SK-N-SH treated with all-trans-retinoic acid at 6 μM for 48 hours (cell line): ENCODE results near the gene RIMS4.

ENCODE experiments used
- ATAC-seq: fragments of 200-7000 bp; cut with Tn5 transposase; 3 replicates; pipeline ENCODE4 v1.9.1; 2020; ENCODE audit warnings: mild to moderate bottlenecking, moderate library complexity
- ARNTL ChIP-seq: fragments of 450-650 bp; formaldehyde crosslinking; IDR thresholded peaks from 2 replicates; pipeline ENCODE4 v1.5.0; 2020; ENCODE audit warnings: low read depth, mild to moderate bottlenecking, moderate library complexity, borderline replicate concordance
- BACH2 ChIP-seq: fragments of 250-450 bp; sonication (Bioruptor Pico); IDR thresholded peaks from 2 replicates; pipeline ENCODE4 v1.9.0; 2021; ENCODE audit warnings: mild to moderate bottlenecking, borderline replicate concordance
- CREB5 ChIP-seq: fragments of 250-450 bp; sonication (Bioruptor Pico); IDR thresholded peaks from 2 replicates; pipeline ENCODE4 v1.5.1; 2020; ENCODE audit warnings: low read depth, mild to moderate bottlenecking, moderate library complexity
- CSDC2 ChIP-seq: fragments of 250-450 bp; sonication (Bioruptor Pico); IDR thresholded peaks from 2 replicates; pipeline ENCODE4 v1.5.0; 2020; ENCODE audit warnings: mild to moderate bottlenecking, moderate library complexity
- ESRRG ChIP-seq: fragments of 250-450 bp; sonication (Bioruptor Pico); IDR thresholded peaks from 2 replicates; pipeline ENCODE4 v1.6.1; 2021; ENCODE audit warnings: mild to moderate bottlenecking
- GLIS3 ChIP-seq: fragments of 250-450 bp; sonication (Bioruptor Pico); IDR thresholded peaks from 2 replicates; pipeline ENCODE4 v1.5.0; 2020; ENCODE audit warnings: mild to moderate bottlenecking, moderate library complexity
- ISL1 ChIP-seq: fragments of 250-450 bp; sonication (Bioruptor Pico); IDR thresholded peaks from 2 replicates; pipeline ENCODE4 v2.1.2; 2022; ENCODE audit warnings: mild to moderate bottlenecking, moderate library complexity
- OSR1 ChIP-seq: fragments of 250-450 bp; sonication (Bioruptor Pico); IDR thresholded peaks from 2 replicates; pipeline ENCODE4 v1.8.0; 2022; ENCODE audit warnings: moderate library complexity, mild to moderate bottlenecking, inconsistent platforms
- PATZ1 ChIP-seq: fragments of 250-450 bp; sonication (Bioruptor Pico); IDR thresholded peaks from 2 replicates; pipeline ENCODE4 v1.8.0; 2020; ENCODE audit warnings: mild to moderate bottlenecking, moderate library complexity, borderline replicate concordance
- POU6F1 ChIP-seq: fragments of 250-450 bp; sonication (Bioruptor Pico); IDR thresholded peaks from 2 replicates; pipeline ENCODE4 v1.8.0; 2021; ENCODE audit warnings: low read depth, mild to moderate bottlenecking, moderate library complexity, borderline replicate concordance
- RARB ChIP-seq: fragments of 250-450 bp; sonication (Bioruptor Pico); IDR thresholded peaks from 2 replicates; pipeline ENCODE4 v1.8.0; 2021; ENCODE audit warnings: mild to moderate bottlenecking, moderate library complexity
- SNAI2 ChIP-seq: fragments of 250-450 bp; sonication (Bioruptor Pico); IDR thresholded peaks from 2 replicates; pipeline ENCODE4 v1.5.0; 2020; ENCODE audit warnings: mild to moderate bottlenecking, moderate library complexity
- TCF4 ChIP-seq: fragments of 250-450 bp; sonication (Bioruptor Pico); IDR thresholded peaks from 2 replicates; pipeline ENCODE4 v1.8.0; 2021; ENCODE audit warnings: mild to moderate bottlenecking, moderate library complexity, borderline replicate concordance
- TOX ChIP-seq: fragments of 250-450 bp; sonication (Bioruptor Pico); IDR thresholded peaks from 2 replicates; pipeline ENCODE4 v1.8.0; 2021; ENCODE audit warnings: mild to moderate bottlenecking, moderate library complexity, borderline replicate concordance
- ZC3H10 ChIP-seq: fragments of 250-450 bp; sonication (Bioruptor Pico); IDR thresholded peaks from 2 replicates; pipeline ENCODE4 v1.5.1; 2021; ENCODE audit warnings: mild to moderate bottlenecking, moderate library complexity
- ZFP30 ChIP-seq: fragments of 450-650 bp; formaldehyde crosslinking; IDR thresholded peaks from 2 replicates; pipeline ENCODE4 v1.5.0; 2022; ENCODE audit warnings: mild to moderate bottlenecking, moderate library complexity
- ZNF565 ChIP-seq: fragments of 450-650 bp; formaldehyde crosslinking; conservative IDR thresholded peaks from 2 replicates; pipeline ENCODE4 v1.5.0; 2020; ENCODE audit warnings: low read depth, mild to moderate bottlenecking, moderate library complexity
- ZNF70 ChIP-seq: fragments of 450-650 bp; formaldehyde crosslinking; IDR thresholded peaks from 2 replicates; pipeline ENCODE4 v1.5.0; 2020; ENCODE audit warnings: mild to moderate bottlenecking, moderate library complexity

RIMS4 gene

GRCh38 chr20:44796758-44797457 lies 13.4 kb downstream of the RIMS4 start:
- TF ChIP-seq ZC3H10 (CRISPR knock-in tag): no peak
- TF ChIP-seq CSDC2 (CRISPR knock-in tag): no peak
- TF ChIP-seq CREB5 (CRISPR knock-in tag): no peak
- TF ChIP-seq ESRRG (CRISPR knock-in tag): no peak
- TF ChIP-seq PATZ1 (CRISPR knock-in tag): no peak
- TF ChIP-seq BACH2 (CRISPR knock-in tag): no peak
- TF ChIP-seq GLIS3: no peak
- no peak for TF ChIP-seq TOX (CRISPR knock-in tag)
- no peak for TF ChIP-seq TCF4 (CRISPR knock-in tag)
- no peak for TF ChIP-seq ZFP30
- TF ChIP-seq OSR1: no peak
- TF ChIP-seq ZNF70 (CRISPR knock-in tag): no peak
- no peak for ATAC-seq

- no peak for ATAC-seq
- TF ChIP-seq CREB5 (CRISPR knock-in tag): no peak
- no peak for TF ChIP-seq GLIS3
- TF ChIP-seq RARB (CRISPR knock-in tag): no peak
- TF ChIP-seq TOX (CRISPR knock-in tag): no peak
- no peak for TF ChIP-seq PATZ1 (CRISPR knock-in tag)
- TF ChIP-seq ARNTL (CRISPR knock-in tag): no peak
- no peak for TF ChIP-seq ESRRG (CRISPR knock-in tag)
- no peak for TF ChIP-seq SNAI2 (CRISPR knock-in tag)
Observed at GRCh38 chr20:44796311-44796710, 14.0 kb downstream of the RIMS4 start.

GRCh38 chr20:44795836-44796235 lies 14.5 kb downstream of the RIMS4 start:
- TF ChIP-seq TCF4 (CRISPR knock-in tag): no peak
- no peak for TF ChIP-seq PATZ1 (CRISPR knock-in tag)
- TF ChIP-seq ISL1 (CRISPR knock-in tag): no peak
- no peak for TF ChIP-seq ZNF70 (CRISPR knock-in tag)
- no peak for TF ChIP-seq ESRRG (CRISPR knock-in tag)
- no peak for TF ChIP-seq POU6F1
- TF ChIP-seq ZNF565 (CRISPR knock-in tag): no peak
- ATAC-seq: no peak
